Endothelial cell of umbilical vein (primary cell): ENCODE data around the gene MAP2K4. TPM values are rescaled to one million over a fixed set of nuclear protein-coding genes. Genes with fewer than 3 reads are reported as not detected.
A peak's percentile ranks its signal among the peaks of the same experiment; 100 is the strongest.

Source experiments
- BruUV-seq: library from RNA; stranded (reverse); fragments of 400-500 nt; replicated peaks from 2 replicates; lab custom pipeline; 2021; lab: Mats Ljungman, UMichigan
- CTCF ChIA-PET: fragments of 300-600, 350-600 bp; sonication (Branson Sonifier 250); formaldehyde crosslinking; loops from one replicate; lab custom pipeline; 2021; ENCODE audit warnings: antibody characterized with exemption, inconsistent platforms; lab: Charles Lee
- POLR2A ChIA-PET: fragments of 300-600, 350-600 bp; sonication (Branson Sonifier 250); formaldehyde crosslinking; loops from one replicate; lab custom pipeline; 2021; ENCODE audit warnings: antibody characterized with exemption, inconsistent platforms; lab: Charles Lee
- DNase-seq: peaks from one replicate; pipeline ENCODE4 v3.0.0-alpha.2; 2011; ENCODE audit warnings: low read depth, low spot score
- FAIRE-seq: peaks from 2 replicates; lab custom pipeline; 2011; peaks lifted over from hg19 to GRCh38; lab: Jason Lieb, UNC
- H2AFZ ChIP-seq: 2 replicates; pipeline ENCODE4 v1.6.0; 2012; ENCODE audit warnings: low read depth, low read length, control low read depth, inconsistent platforms
- H3K27ac ChIP-seq: 2 replicates; pipeline ENCODE4 v1.5.1; 2011; ENCODE audit warnings: low read depth, mild to moderate bottlenecking, control low read depth, low read length, moderate library complexity; ENCODE audit not compliant: insufficient read depth
- H3K27me3 ChIP-seq, 2 experiments: 2 replicates each; pipeline versions ENCODE4 v1.6.0 to v1.6.1; 2011; ENCODE audit warnings: low read length in 2 of 2, mixed read lengths in 1 of 2; ENCODE audit not compliant: control insufficient read depth in 2 of 2, insufficient read depth in 2 of 2
- H3K36me3 ChIP-seq, 2 experiments: 2 replicates in 1 of 2; 3 replicates in 1 of 2; pipeline ENCODE4 v1.5.1; 2011; ENCODE audit warnings: low read length in 2 of 2, mild to moderate bottlenecking in 1 of 2, moderate library complexity in 1 of 2; ENCODE audit not compliant: control insufficient read depth in 2 of 2, insufficient read depth in 2 of 2; ENCODE audit errors: extremely low read depth in 1 of 2
- H3K4me1 ChIP-seq: 3 replicates; pipeline ENCODE4 v1.5.1; 2011; ENCODE audit warnings: mild to moderate bottlenecking, low read length; ENCODE audit not compliant: control insufficient read depth, insufficient read depth; ENCODE audit errors: extremely low read depth
- H3K4me2 ChIP-seq: 2 replicates; pipeline ENCODE4 v1.6.1; 2011; ENCODE audit warnings: low read length, control low read depth, mixed read lengths; ENCODE audit not compliant: insufficient read depth
- H3K4me3 ChIP-seq, 3 experiments: fragments of 200-600 bp in 1 of 3; sonication (generic), shearing (Covaris generic) in 1 of 3; replicated peaks in 1 of 3; 2 replicates each; pipeline ENCODE4 v1.5.1; 2011 to 2016; ENCODE audit warnings: control low read depth in 3 of 3, low read length in 3 of 3, mild to moderate bottlenecking in 2 of 3, inconsistent platforms in 1 of 3, low read depth in 1 of 3, moderate library complexity in 1 of 3; ENCODE audit not compliant: insufficient read depth in 1 of 3
- H3K79me2 ChIP-seq: 2 replicates; pipeline ENCODE4 v1.6.0; 2012; ENCODE audit warnings: low read length, inconsistent platforms; ENCODE audit not compliant: control insufficient read depth, insufficient read depth
- H3K9ac ChIP-seq: replicated peaks from 2 replicates; pipeline ENCODE3; 2011; ENCODE audit warnings: low read length, control low read depth; ENCODE audit not compliant: insufficient read depth; ENCODE audit errors: extremely low read depth
- H3K9me1 ChIP-seq: replicated peaks from 3 replicates; pipeline ENCODE4 v1.6.0; 2011; ENCODE audit warnings: mild to moderate bottlenecking, low read length; ENCODE audit not compliant: control insufficient read depth, insufficient read depth; ENCODE audit errors: extremely low read depth
- H3K9me3 ChIP-seq: replicated peaks from 2 replicates; pipeline ENCODE4 v1.5.1; 2012; ENCODE audit warnings: low read length, inconsistent platforms; ENCODE audit not compliant: control insufficient read depth, insufficient read depth
- H4K20me1 ChIP-seq: replicated peaks from 2 replicates; pipeline ENCODE3; 2011; ENCODE audit warnings: mild to moderate bottlenecking, low read length; ENCODE audit not compliant: control insufficient read depth, insufficient read depth; ENCODE audit errors: extremely low read depth
- EZH2 ChIP-seq: IDR thresholded peaks from 2 replicates; pipeline ENCODE4 v1.6.1; 2012; ENCODE audit warnings: borderline replicate concordance, low read depth, mild to moderate bottlenecking, moderate library complexity, low read length, inconsistent platforms; ENCODE audit not compliant: severe bottlenecking
- FOS ChIP-seq: IDR thresholded peaks from 2 replicates; pipeline ENCODE4 v1.6.1; 2011; ENCODE audit warnings: mild to moderate bottlenecking, low read length, moderate library complexity, borderline replicate concordance; ENCODE audit not compliant: insufficient read depth
- GATA2 ChIP-seq: IDR thresholded peaks from 2 replicates; pipeline ENCODE4 v1.7.0; 2011; ENCODE audit warnings: low read depth, mild to moderate bottlenecking, moderate library complexity, mixed read lengths, low read length; ENCODE audit not compliant: insufficient read length, insufficient read depth
- JUN ChIP-seq: IDR thresholded peaks from 2 replicates; pipeline ENCODE4 v1.6.1; 2011; ENCODE audit warnings: borderline replicate concordance, low read depth; ENCODE audit not compliant: insufficient read length, insufficient read depth
- POLR2A ChIP-seq: IDR thresholded peaks from 2 replicates; pipeline ENCODE4 v1.6.1; 2012; ENCODE audit warnings: low read depth, mild to moderate bottlenecking, control low read depth, low read length
- POLR2AphosphoS5 ChIP-seq: IDR thresholded peaks from 2 replicates; pipeline ENCODE4 v1.6.1; 2012; ENCODE audit warnings: low read depth, mild to moderate bottlenecking, control low read depth, low read length, moderate library complexity; ENCODE audit not compliant: insufficient read depth
- dilution Hi-C: fragments of 300-500 bp; cut with MboI; formaldehyde crosslinking; loops from one replicate; pipeline ENCODE4 v1.15.0; 2019; ENCODE audit warnings: low sequenced_read_pairs; ENCODE audit not compliant: extremely low pct_ligation_motif_present
- intact Hi-C: fragments of 100-400 bp; cut with micrococcal nuclease; formaldehyde crosslinking; loops from one replicate; pipeline ENCODE4 v1.10.0; 2022
- polyA plus RNA-seq, 4 experiments: library from polyadenylated mRNA; depleted of rRNA in 3 of 4; stranded (reverse) in 3 of 4; unstranded in 1 of 4; fragments of >200 nt; gene quantifications; 2 replicates each; pipeline versions ENCODE4 v1.2.1 to v1.2.3, GENCODE V29; 2011 to 2012; ENCODE audit warnings: missing spikeins in 1 of 4
- total RNA-seq: library from RNA; stranded (reverse); gene quantifications from 2 replicates; pipeline ENCODE4 v1.2.3, GENCODE V29; 2021
- TF ChIP-seq, protein P1 (sequence below): IDR thresholded peaks from 2 replicates; pipeline ENCODE4 v1.6.1; 2011; ENCODE audit not compliant: insufficient read depth, insufficient read length
- TF ChIP-seq, protein P2 (sequence below), 2 donors: IDR thresholded peaks; 1 replicate in 1 of 2; 2 replicates in 1 of 2; pipeline ENCODE4 v1.5.1; 2011; ENCODE audit warnings: low read length in 2 of 2, mild to moderate bottlenecking in 2 of 2, moderate library complexity in 2 of 2, control low read depth in 1 of 2, inconsistent platforms in 1 of 2, low read depth in 1 of 2; ENCODE audit not compliant: insufficient read depth in 1 of 2; ENCODE audit errors: extremely low read depth in 1 of 2

Gene MAP2K4
- total and polyA plus RNA-seq, 2 donors (not counting 3 experiments of a cell fraction or from before 2014, with no cell fraction given), result 8.6 to 17.5 TPM

DNA sequence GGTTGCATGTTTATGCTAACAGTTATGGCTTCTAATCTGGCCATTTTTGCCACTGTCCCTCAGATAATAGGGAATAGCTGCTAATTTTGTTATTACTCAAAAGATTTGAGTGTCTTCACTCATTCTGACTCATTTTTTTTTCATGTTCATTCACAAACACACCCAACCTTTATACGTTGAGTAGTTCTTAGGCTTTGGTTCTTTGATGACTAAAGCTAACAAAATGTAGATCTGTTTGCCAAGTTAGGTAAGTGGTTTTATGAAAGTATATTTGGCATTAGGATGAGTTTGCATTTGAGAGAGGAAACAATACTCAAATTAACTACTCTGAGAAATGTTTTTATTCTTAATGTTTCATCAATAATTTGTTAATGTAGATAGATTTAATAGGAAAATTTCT is 3.6 kb downstream of the MAP2K4 start:
- Histone ChIP-seq H2AFZ (no peak overlapping the region), H3K36me3 (no peaks in the 10 kb centered on the region), H3K9me1 (no peaks in the 10 kb centered on the region), H3K4me2 (no peak overlapping the region), H3K27me3 (peaks cover 3 to 5% of the 10 kb centered on the region in 2 experiments), H3K79me2 (peaks cover 60% of the 10 kb centered on the region), H3K4me3 (no peak overlapping the region), H3K9ac (no peak overlapping the region), H4K20me1 (peaks cover 8% of the 10 kb centered on the region), H3K27ac (no peak overlapping the region), H3K4me1 (peaks cover 11% of the 10 kb centered on the region), H3K9me3 (no peaks in the 10 kb centered on the region)
- CTCF ChIA-PET, result interaction anchor here (1.3 to 2.3 kb wide), 2 partner anchors 10 to 12 kb away, joined by 5 to 8 read pairs; no protein-coding TSS in a partner anchor
- no peak for FAIRE-seq
- no peak for TF ChIP-seq POLR2A
- peak; percentile 19 for TF ChIP-seq FOS
- POLR2A ChIA-PET, result interaction anchor here (1.5 kb wide), 1 partner anchor 27 kb away, joined by 4 read pairs; the partner anchor contains the start of gene ZNF18
- DNase-seq, result no peak
- intact Hi-C loops, result no loop called here
- dilution Hi-C loops, result no loop called here
- no TSS peak for BruUV-seq

DNA sequence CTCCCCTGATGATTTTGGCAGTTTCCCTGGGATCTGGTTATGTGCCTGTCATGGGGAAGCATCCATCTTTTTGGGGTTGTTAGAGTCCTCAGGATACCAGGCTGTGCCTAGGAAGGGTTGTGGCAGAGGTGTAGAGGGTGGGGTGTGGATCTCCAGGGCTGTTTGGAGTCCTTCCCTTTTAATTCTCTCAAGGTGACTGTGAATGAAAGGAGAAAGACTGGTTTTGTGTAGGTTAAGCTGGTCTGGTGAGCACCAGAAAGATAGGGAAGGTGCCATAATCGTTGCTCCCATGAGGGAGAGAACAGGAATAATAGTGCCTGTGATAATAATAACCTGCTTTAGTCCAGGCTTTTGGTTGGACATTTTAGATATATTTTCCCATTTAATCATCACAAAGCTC is 7.0 kb downstream of the MAP2K4 start:
- ChIA-PET POLR2A (interaction anchor here (0.6 kb wide), 1 partner anchor 11 kb away, joined by 3 read pairs; no protein-coding TSS in a partner anchor), CTCF (no interaction called here)
- no peak overlapping the region for H3K4me3 ChIP-seq
- no peak overlapping the region for H2AFZ ChIP-seq
- no peaks in the 10 kb centered on the region for H3K27me3 ChIP-seq
- peaks cover 63% of the 10 kb centered on the region for H3K79me2 ChIP-seq
- H4K20me1 ChIP-seq, result peaks cover 10% of the 10 kb centered on the region
- no peaks in the 10 kb centered on the region for H3K9me1 ChIP-seq
- H3K36me3 ChIP-seq, result no peaks in the 10 kb centered on the region
- no peak overlapping the region for H3K9ac ChIP-seq
- DNase-seq (no peak), FAIRE-seq (no peak)
- no peak overlapping the region for H3K27ac ChIP-seq
- dilution Hi-C loops, result no loop called here
- TF ChIP-seq POLR2AphosphoS5 (no peak), GATA2 (no peak), JUN (no peak), POLR2A (no peak), EZH2 (no peak)
- TF ChIP-seq, protein P1, sequence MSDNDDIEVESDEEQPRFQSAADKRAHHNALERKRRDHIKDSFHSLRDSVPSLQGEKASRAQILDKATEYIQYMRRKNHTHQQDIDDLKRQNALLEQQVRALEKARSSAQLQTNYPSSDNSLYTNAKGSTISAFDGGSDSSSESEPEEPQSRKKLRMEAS, result no peak
- TF ChIP-seq, protein P2, sequence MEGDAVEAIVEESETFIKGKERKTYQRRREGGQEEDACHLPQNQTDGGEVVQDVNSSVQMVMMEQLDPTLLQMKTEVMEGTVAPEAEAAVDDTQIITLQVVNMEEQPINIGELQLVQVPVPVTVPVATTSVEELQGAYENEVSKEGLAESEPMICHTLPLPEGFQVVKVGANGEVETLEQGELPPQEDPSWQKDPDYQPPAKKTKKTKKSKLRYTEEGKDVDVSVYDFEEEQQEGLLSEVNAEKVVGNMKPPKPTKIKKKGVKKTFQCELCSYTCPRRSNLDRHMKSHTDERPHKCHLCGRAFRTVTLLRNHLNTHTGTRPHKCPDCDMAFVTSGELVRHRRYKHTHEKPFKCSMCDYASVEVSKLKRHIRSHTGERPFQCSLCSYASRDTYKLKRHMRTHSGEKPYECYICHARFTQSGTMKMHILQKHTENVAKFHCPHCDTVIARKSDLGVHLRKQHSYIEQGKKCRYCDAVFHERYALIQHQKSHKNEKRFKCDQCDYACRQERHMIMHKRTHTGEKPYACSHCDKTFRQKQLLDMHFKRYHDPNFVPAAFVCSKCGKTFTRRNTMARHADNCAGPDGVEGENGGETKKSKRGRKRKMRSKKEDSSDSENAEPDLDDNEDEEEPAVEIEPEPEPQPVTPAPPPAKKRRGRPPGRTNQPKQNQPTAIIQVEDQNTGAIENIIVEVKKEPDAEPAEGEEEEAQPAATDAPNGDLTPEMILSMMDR (IDR thresholded peaks at IDR 0.05; ENCODE audit: extremely low read depth in 1 of 2, insufficient read depth in 1 of 2, low read depth in 1 of 2, low read length in 2 of 2), result no peak
- no peaks in the 10 kb centered on the region for H3K4me1 ChIP-seq
- H3K4me2 ChIP-seq, result no peak overlapping the region
- intact Hi-C loops, result no loop called here
- no peaks in the 10 kb centered on the region for H3K9me3 ChIP-seq
- BruUV-seq, result no TSS peak
